ENCODE measurements around the gene SLC6A18.

Gene SLC6A18

GRCh38 chr5:1235379-1235778 lies 10.2 kb downstream of the SLC6A18 start:
- DNase-seq = no peak

DNA sequence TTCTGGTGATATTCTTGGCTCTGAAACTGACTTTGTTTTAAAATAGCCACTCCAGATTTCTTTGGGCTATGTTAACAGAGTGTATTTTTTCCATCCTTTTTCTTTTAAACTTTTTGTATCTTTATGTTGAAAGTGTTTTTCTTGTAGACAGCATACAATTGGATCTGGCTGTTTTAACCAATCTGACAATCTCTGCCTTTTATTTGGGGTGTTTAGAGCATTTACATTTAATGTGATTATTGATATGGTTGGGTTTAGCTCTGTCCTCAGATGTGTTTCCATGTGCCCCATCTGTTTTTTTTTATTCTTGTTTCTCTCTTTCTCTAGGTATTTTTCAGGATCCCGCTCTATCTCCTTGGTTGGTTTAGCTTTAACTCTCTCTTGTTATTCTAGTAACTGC lies 10.7 kb downstream of the SLC6A18 start:
- no peak for DNase-seq

- no peak for DNase-seq
These were observed 14.5 kb downstream of the SLC6A18 start for GRCh38 chr5:1239505-1240251.

GRCh38 chr5:1240496-1241260 lies 15.5 kb downstream of the SLC6A18 start:
- DNase-seq = no peak

GRCh38 chr5:1241509-1242080 lies 16.4 kb downstream of the SLC6A18 start:
- DNase-seq = no peak

DNA sequence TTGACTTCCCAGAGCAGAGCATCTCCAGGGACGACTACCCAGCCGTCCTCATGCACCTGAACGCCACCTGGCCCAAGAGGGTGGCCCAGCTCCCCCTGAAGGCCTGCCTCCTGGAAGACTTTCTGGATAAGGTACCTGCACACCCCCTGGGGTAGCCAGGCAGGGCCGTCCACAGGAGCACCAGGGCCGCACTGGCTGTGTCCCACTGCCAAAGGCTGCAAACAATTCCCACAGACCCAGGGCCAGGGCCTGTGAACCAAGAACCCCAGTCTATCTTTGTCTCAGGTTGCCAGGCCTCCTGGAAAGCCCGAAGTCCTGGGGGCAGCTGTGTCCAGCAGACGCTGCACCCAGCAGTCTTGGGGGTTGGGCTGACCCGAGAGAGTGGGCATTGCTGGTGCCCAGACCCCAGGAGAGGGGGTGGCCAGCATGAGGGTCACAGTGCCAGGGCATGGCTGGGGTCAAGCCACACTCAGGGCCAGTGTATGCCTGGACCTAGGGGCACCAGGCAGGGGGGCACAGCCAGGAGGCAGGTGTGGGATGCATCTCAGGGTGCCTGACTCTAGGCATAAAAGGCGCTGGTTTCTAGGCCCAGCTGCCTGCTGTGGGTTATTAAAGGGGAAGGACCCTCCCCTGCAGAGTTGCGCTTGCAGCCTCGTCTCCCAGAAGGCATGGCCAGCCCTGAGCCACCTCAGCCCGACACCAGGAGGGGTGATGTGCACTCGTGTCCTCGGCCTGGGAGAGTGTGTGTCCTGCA lies 17.7 kb downstream of the SLC6A18 start:
- DNase-seq = no peak

DNA sequence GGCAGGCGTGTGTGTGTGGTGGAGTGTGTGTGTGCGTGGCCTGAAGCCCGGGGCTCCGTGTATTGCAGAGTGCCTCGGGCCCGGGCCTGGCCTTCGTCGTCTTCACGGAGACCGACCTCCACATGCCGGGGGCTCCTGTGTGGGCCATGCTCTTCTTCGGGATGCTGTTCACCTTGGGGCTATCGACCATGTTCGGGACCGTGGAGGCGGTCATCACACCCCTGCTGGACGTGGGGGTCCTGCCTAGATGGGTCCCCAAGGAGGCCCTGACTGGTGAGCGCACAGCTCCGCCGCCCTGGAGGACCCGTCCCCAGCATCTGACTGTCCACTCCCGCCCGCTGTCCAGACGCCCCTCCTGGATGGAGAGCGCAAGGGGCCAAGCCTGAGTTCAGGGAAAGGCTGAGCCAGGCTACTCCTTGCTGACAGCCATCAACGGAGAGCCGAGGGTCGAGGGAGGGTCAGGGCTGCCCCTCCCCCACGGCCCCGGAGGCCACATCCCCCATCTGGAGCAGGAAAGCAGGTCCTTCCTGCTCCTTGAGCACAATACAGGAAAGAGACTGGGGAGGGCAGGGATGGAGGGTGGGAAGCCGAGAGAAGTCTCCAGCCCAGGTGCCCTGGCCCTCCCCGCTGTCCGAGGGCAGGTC lies 18.4 kb downstream of the SLC6A18 start:
- no peak for DNase-seq

DNA sequence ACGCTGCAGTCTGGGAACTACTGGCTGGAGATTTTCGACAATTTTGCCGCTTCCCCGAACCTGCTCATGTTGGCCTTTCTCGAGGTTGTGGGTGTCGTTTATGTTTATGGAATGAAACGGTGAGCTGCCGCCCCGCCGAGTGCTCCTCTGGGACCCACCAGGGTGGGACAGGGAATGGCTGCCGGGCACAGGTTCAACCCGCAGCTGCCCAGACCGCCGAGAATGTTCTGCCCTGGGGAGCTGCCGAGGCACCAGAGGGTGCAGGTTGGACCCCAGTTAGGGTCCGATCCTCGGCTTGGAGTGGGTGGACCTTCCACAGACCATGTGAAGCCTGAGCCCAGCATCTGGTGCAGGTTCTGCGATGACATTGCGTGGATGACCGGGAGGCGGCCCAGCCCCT lies 19.1 kb downstream of the SLC6A18 start:
- no peak for DNase-seq

DNA sequence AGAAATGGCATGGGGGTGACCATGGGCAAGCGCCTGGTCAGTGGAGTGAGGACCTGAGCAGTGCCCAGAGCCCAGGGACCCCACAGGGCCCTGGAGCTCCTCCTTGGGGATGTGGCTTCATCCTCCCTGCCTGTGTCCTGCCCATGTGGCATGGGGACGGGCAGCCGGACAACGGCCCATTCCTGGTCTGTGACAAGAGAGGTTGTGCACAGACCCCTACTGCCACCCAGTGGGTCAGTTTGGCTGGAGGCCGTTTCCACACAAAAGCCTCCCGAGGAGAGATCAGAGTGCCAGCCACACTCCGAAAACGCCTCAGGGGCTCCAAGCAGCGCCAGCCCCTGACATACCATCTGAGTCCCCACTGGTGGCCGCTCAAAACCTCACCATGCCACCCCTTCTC lies 19.8 kb downstream of the SLC6A18 start:
- DNase-seq = no peak

DNA sequence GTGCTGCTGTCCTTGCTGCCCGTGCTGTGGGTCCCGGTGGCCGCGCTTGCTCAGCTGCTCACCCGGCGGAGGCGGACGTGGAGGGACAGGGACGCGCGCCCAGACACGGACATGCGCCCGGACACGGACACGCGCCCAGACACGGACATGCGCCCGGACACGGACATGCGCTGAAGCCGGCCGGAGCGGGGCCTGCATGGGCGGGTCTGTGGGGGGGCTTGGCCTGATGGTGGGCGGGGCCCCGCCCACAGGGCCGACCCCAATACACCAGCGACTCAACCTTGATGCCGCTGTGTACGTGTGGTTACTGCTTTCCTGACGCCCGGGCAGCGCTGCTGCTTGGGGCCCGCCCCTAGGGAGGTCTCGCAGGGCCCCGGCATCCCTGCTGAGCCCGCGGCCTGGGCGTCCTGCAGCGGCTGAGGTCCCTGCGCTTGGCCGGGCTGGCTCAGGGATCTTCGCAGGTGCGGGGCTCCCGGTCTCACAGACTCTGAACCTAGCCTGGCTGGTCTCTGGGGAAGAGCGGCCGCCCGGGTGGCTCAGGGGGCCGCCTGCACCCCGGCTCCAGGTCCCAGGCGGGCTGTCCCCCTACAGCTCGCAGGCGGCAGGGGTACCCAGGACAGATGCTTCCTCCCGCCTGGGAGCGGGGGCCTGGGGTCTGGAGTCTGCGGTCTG lies 20.9 kb downstream of the SLC6A18 start:
- DNase-seq = no peak

DNA sequence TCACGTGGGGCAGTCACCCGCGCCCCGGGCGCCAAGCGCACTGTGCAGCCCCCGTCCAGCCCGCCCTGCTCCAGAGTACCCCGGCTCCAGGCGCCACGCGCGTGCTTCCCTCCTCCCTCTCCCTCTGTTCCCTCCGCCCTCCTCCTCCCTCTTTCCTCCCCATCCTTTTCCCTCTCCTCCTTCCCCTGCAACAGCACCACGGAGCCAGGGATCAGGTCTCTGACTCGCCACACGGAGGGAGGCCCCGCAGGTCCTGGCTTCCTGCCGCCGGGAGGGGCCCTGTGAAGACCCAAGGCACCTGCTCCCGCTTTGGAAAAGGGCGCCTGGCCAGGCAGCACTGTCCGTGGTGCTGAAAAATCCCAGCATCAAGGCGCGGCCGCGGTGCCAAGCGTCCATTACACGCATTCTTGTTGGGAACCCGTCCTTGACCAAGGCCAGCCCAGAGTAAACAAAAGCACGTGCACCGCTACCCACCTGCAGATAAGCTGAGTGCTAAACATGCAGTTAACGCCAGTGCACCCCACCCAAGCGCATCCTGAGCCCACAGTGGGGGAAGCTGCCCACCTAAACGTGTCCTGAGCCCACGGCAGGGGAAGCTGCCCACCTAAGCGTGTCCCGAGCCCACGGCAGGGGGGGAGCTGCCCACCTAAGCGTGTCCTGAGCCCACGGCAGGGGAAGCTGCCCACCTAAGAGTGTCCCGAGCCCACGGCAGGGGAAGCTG lies 21.7 kb downstream of the SLC6A18 start:
- DNase-seq = peak; percentile 12

DNA sequence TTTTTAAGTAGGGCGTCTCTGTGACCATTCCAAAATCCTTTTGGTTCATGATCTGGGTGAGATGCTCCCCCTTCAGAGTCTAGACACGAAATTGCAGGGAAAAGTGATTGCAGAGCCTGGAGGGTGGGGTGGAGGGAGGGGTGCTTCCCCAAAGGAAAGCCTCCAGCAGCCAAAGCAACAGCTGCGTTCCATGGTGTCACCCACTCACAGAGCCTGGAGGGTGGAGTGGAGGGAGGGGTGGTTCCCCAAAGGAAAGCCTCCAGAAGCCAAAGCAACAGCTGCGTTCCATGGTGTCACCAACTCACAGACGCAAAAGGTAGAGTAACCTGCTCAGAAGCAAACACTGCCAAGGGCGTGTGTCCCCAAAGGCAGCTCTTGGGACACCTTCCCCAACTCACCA lies 22.6 kb downstream of the SLC6A18 start:
- no peak for DNase-seq

DNA sequence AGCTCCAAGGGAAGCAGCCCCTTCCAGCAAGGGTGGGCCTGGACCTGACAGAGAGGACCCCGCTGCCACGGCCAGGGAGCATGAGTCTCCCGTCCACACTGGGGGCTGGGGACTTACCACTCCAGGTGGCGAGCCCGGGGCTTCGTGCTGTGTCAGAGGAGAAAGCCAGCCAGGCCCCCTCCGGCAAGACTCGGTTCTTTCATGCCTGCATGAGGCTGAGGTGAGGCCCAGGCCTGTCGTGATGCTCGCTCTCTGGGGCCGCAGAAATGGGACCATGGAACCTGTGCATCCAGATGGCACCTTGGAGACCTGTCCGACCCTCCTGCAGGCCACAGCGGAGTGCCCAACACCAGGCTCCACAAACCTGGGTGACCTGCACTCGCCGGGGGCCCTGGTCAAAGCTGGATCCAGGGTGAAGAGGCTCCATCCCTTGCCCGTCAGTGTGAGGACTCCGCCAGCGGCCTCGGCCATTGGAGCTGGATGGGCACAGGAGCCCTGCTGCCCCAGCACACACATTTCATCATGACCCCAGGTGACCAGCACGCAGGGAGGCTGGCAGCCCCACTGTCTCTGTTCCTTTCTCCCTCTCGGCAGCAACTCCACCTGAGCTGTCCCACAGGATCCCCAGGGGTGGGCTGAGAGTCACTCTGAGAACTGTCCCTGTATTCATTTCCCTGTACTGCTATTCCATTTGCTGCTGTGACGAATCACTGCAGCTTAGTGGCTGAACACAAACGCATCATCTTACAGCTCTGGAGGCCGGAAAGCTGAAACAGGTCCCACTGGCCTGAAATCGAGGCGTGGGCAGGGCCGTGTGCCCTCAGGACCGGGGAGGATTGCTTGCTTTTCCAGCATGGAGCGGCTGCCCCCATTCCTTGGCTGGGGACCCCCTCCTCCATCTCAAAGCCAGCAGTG lies 24.4 kb downstream of the SLC6A18 start:
- no peak for DNase-seq

DNA sequence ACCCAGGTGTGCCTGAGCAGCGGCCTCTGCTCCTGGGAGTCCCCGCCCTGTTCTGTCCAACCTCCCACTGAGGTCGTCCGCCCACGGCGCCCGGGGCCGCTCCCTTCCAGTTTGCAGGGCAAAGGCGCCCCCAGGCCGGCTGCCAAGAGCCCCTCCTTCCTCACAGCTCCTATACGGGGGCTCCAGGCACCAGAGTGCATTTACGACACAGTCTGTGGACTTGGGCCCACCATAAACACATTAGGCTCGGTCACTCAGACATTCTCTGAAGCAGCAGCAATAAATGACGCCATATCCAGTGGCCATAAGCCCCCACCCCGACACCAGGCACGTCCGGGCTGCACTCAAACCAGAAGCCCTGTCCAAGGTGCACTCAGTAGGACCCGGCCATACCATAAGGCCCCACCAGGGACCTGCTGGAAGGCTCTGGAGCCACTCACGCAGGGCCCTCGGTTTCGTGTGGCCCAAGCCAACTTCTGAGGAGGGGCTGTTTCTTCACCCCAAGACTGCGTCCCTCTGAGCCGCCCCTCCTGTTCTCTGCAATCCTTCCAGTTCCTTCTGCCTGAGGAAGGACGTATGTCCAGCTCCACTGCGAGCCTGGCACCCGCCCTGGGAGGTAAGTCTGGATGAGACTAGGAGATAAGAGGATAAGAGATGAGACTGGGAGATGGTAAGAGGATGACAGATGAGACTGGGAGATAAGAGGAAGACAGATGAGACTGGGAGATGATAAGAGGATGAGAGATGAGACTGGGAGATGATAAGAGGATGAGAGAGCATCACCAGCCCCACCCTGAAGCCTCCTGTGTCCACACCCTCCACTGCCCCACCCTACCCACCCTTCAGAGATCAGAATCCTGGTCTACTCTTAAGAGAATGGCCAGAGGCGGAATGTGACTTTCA lies 26.7 kb downstream of the SLC6A18 start:
- no peak for DNase-seq

GRCh38 chr5:1252681-1253080 lies 27.5 kb downstream of the SLC6A18 start:
- DNase-seq = no peak

DNA sequence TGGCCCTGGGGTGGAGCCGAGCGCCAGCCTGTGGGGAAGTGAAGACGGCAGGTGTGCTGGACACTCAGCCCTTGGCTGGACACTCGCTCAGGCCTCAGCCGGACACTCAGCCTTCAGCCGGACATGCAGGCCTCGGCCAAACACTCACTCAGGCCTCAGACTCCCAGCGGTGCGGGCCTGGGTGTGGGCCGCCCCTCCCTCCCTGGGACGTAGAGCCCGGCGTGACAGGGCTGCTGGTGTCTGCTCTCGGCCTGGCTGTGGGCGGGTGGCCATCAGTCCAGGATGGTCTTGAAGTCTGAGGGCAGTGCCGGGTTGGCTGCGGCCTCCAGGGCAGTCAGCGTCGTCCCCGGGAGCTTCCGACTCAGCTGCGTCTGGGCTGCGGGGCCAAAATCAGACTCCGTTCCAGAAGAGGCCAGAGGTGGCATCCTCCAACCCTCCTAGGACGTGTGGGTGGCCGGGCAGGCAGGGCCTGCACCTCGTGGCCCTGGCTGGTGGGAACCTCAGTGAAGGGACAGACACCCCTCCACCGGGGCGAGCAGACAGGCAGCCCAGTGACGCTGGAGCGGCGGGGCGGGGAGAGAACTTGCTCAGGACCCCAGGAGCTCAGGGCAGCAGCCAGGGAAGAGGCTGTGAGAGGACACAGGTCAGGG lies 28.4 kb downstream of the SLC6A18 start:
- DNase-seq = no peak

GRCh38 chr5:1254196-1254595 lies 29.0 kb downstream of the SLC6A18 start:
- no peak for DNase-seq

GRCh38 chr5:1255081-1255561 lies 29.9 kb downstream of the SLC6A18 start:
- no peak for DNase-seq

Data from fibroblast of skin of back (primary cell).